HG03520 (cell line): ENCODE results near the gene ESAM.

Experiments
- ATAC-seq: cut with Tn5 transposase; IDR thresholded peaks from one replicate; pipeline ENCODE4 v1.9.1; 2021; ENCODE audit warnings: mild to moderate bottlenecking, moderate library complexity; ENCODE audit not compliant: unreplicated experiment

ESAM gene

GRCh38 chr11:124762105-124762623 is at the start of gene ESAM:
Gene ESAM (minus strand): TSS chr11:124762290. CDS start chr11:124762154, 136 bp downstream.
- ATAC-seq = peak; percentile 50

GRCh38 chr11:124811399-124812125 is 49.5 kb upstream of the ESAM start:
- ATAC-seq = no peak

- no peak for ATAC-seq
Measured at GRCh38 chr11:124807660-124808270, 45.7 kb upstream of the ESAM start.

GRCh38 chr11:124807201-124807600 is 45.1 kb upstream of the ESAM start:
- ATAC-seq = no peak

- no peak for ATAC-seq
Measured at GRCh38 chr11:124804884-124805283, 42.8 kb upstream of the ESAM start.

GRCh38 chr11:124801636-124802312 is 39.7 kb upstream of the ESAM start:
- no peak for ATAC-seq

- ATAC-seq = no peak
Measured at GRCh38 chr11:124801014-124801413, 38.9 kb upstream of the ESAM start.

- peak; percentile 86 for ATAC-seq
Measured at GRCh38 chr11:124800226-124800929, 38.3 kb upstream of the ESAM start, which contains the start of gene MSANTD2. Gene MSANTD2 (minus strand): TSS chr11:124800406. CDS start chr11:124800380, 26 bp downstream.

- peak; percentile 38 for ATAC-seq
Measured at GRCh38 chr11:124799348-124800225, 37.5 kb upstream of the ESAM start.

GRCh38 chr11:124798991-124799347 is 36.9 kb upstream of the ESAM start:
- peak; percentile 27 for ATAC-seq

- ATAC-seq = no peak
Measured at GRCh38 chr11:124796312-124796711, 34.2 kb upstream of the ESAM start.

GRCh38 chr11:124793466-124794278 is 31.6 kb upstream of the ESAM start:
- peak; percentile 55 for ATAC-seq

- peak; percentile 68 for ATAC-seq
Measured at GRCh38 chr11:124791626-124792341, 29.7 kb upstream of the ESAM start.

GRCh38 chr11:124788521-124788920 is 26.4 kb upstream of the ESAM start:
- no peak for ATAC-seq

- ATAC-seq = no peak
Measured at GRCh38 chr11:124784051-124784450, 22.0 kb upstream of the ESAM start.

- no peak for ATAC-seq
Measured at GRCh38 chr11:124783002-124783401, 20.9 kb upstream of the ESAM start.

- ATAC-seq = no peak
Measured at GRCh38 chr11:124779568-124779967, 17.5 kb upstream of the ESAM start.

GRCh38 chr11:124778281-124778680 is 16.2 kb upstream of the ESAM start:
- ATAC-seq = no peak
